ENCODE results near the gene UACA.

Gene UACA

GRCh38 chr15:70766597-70766996 is 3.2 kb upstream of the UACA start:
- no peak overlapping the region for H3K4me3 ChIP-seq (replicated peaks; ENCODE audit: insufficient read depth, low read length)
- no peak for DNase-seq (ENCODE audit: low read depth in 1 of 2, low spot score in 1 of 2)
- no peak for TF ChIP-seq GABPA (IDR thresholded peaks at IDR 0.05; ENCODE audit: low read depth)
- no peak for TF ChIP-seq SPI1 (IDR thresholded peaks at IDR 0.05; ENCODE audit: borderline replicate concordance, low read depth)
- TF ChIP-seq POLR2AphosphoS5 (IDR thresholded peaks at IDR 0.05; ENCODE audit: low read depth), result no peak
- TF ChIP-seq, protein P1, sequence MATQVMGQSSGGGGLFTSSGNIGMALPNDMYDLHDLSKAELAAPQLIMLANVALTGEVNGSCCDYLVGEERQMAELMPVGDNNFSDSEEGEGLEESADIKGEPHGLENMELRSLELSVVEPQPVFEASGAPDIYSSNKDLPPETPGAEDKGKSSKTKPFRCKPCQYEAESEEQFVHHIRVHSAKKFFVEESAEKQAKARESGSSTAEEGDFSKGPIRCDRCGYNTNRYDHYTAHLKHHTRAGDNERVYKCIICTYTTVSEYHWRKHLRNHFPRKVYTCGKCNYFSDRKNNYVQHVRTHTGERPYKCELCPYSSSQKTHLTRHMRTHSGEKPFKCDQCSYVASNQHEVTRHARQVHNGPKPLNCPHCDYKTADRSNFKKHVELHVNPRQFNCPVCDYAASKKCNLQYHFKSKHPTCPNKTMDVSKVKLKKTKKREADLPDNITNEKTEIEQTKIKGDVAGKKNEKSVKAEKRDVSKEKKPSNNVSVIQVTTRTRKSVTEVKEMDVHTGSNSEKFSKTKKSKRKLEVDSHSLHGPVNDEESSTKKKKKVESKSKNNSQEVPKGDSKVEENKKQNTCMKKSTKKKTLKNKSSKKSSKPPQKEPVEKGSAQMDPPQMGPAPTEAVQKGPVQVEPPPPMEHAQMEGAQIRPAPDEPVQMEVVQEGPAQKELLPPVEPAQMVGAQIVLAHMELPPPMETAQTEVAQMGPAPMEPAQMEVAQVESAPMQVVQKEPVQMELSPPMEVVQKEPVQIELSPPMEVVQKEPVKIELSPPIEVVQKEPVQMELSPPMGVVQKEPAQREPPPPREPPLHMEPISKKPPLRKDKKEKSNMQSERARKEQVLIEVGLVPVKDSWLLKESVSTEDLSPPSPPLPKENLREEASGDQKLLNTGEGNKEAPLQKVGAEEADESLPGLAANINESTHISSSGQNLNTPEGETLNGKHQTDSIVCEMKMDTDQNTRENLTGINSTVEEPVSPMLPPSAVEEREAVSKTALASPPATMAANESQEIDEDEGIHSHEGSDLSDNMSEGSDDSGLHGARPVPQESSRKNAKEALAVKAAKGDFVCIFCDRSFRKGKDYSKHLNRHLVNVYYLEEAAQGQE (IDR thresholded peaks at IDR 0.05; ENCODE audit: insufficient replicate concordance, low read depth), result no peak
- TF ChIP-seq, protein P2, sequence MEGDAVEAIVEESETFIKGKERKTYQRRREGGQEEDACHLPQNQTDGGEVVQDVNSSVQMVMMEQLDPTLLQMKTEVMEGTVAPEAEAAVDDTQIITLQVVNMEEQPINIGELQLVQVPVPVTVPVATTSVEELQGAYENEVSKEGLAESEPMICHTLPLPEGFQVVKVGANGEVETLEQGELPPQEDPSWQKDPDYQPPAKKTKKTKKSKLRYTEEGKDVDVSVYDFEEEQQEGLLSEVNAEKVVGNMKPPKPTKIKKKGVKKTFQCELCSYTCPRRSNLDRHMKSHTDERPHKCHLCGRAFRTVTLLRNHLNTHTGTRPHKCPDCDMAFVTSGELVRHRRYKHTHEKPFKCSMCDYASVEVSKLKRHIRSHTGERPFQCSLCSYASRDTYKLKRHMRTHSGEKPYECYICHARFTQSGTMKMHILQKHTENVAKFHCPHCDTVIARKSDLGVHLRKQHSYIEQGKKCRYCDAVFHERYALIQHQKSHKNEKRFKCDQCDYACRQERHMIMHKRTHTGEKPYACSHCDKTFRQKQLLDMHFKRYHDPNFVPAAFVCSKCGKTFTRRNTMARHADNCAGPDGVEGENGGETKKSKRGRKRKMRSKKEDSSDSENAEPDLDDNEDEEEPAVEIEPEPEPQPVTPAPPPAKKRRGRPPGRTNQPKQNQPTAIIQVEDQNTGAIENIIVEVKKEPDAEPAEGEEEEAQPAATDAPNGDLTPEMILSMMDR (IDR thresholded peaks at IDR 0.05; ENCODE audit: insufficient read depth, low read length), result no peak
- no peak overlapping the region for H3K27ac ChIP-seq (replicated peaks)
- no peaks in the 10 kb centered on the region for H3K27me3 ChIP-seq (ENCODE audit: insufficient read depth, poor library complexity, severe bottlenecking)

- Histone ChIP-seq H3K4me3 (replicated peaks; ENCODE audit: insufficient read depth, low read length) (no peak overlapping the region), H3K27ac (replicated peaks) (no peak overlapping the region), H3K27me3 (ENCODE audit: insufficient read depth, poor library complexity, severe bottlenecking) (no peaks in the 10 kb centered on the region)
- TF ChIP-seq GABPA (IDR thresholded peaks at IDR 0.05; ENCODE audit: low read depth) (no peak), POLR2AphosphoS5 (IDR thresholded peaks at IDR 0.05; ENCODE audit: low read depth) (no peak), SPI1 (IDR thresholded peaks at IDR 0.05; ENCODE audit: borderline replicate concordance, low read depth) (no peak)
- TF ChIP-seq, protein P1 (IDR thresholded peaks at IDR 0.05; ENCODE audit: insufficient replicate concordance, low read depth), result no peak
- TF ChIP-seq, protein P2 (IDR thresholded peaks at IDR 0.05; ENCODE audit: insufficient read depth, low read length), result no peak
- no peak for DNase-seq (ENCODE audit: low read depth in 1 of 2, low spot score in 1 of 2)
Measured at GRCh38 chr15:70765504-70766281, 2.3 kb upstream of the UACA start.

DNA sequence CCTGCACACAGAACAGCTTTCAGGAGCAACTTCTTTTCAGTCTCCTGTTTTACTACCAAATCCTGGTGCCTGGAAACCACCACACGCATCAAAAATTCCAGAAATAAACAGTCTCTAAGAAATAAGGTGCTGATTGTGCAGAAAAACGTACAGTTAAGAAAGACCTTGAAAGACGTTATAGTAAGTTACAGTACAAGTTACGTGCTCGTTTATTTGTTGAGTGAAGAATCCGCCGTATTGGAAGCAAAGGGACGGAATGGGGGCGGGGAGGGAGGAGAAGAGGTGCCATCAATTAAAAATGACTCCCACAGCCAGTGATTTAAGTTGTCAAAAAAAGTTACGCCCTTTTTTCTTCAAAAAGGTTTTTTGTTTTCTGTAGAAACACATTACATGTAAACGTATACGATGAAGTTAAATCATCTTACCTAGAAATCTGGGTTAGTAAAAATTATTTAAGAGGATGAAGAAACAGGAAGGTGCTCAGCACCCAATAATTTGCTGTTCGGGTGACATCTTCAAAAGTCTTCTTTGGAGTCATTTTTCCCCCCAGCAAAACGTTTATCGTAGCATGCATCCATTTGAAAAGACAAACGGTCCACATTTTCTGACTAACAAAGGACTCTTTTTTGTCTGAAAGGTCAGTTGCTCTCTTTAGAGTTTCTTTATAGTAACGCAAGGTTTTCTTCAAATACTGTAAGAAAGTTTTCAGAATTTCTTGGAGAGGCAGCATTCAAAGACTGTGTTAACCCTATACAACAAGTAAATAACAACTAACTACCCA is 782 bp upstream of the UACA start:
- Histone ChIP-seq H3K4me3 (replicated peaks; ENCODE audit: insufficient read depth, low read length) (peak overlapping the region; percentile 39), H3K27ac (replicated peaks) (no peak overlapping the region), H3K27me3 (ENCODE audit: insufficient read depth, poor library complexity, severe bottlenecking) (no peaks in the 10 kb centered on the region)
- no peak for DNase-seq (ENCODE audit: low read depth in 1 of 2, low spot score in 1 of 2)
- TF ChIP-seq, protein P1 (IDR thresholded peaks at IDR 0.05; ENCODE audit: insufficient replicate concordance, low read depth), result no peak
- TF ChIP-seq SPI1 (IDR thresholded peaks at IDR 0.05; ENCODE audit: borderline replicate concordance, low read depth), result no peak
- TF ChIP-seq POLR2AphosphoS5 (IDR thresholded peaks at IDR 0.05; ENCODE audit: low read depth), result no peak
- TF ChIP-seq GABPA (IDR thresholded peaks at IDR 0.05; ENCODE audit: low read depth), result no peak
